GM12874 (cell line): ENCODE results near the gene ADAM15.

ENCODE experiments used
- TF ChIP-seq, protein P1 (sequence below): IDR thresholded peaks from 2 replicates; pipeline ENCODE4 v1.5.1; 2011; ENCODE audit warnings: low read depth, mild to moderate bottlenecking, control low read depth, low read length, moderate library complexity; ENCODE audit not compliant: insufficient read depth

ADAM15 gene

DNA sequence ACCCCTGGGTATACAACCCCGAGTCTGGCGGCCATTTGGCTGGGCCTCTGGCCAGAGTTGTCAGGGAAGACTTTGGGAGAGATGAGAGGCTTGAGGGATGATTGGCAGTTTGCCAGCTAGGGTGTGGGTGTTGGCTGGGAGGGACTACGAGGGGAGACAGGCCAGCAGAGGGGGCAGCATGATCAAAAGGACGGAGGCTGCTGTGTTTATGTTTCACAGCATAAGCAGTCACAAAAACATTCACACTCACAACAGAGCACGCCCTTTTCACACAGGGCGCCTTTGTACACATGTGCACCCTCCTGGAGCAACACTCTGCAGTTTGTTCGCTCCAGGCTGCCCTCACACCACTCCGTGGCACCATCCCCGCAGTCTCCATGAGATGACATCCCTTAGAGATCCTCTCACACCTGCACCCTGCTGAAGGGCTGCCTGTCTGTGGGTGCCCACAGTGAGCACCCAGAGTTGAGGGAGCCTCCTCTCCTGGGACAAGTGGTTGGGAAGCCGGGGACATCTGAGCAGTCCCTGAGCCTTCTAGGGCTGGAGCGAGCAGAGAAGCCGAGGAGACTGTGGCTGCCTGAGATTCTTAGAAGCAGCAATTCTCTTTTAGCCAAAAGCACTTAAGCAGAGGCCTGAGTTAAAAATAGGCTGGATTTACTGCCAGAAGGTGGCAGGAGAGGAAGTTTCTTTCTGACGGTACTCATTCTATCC lies 43.0 kb downstream of the ADAM15 start:
- TF ChIP-seq, protein P1, sequence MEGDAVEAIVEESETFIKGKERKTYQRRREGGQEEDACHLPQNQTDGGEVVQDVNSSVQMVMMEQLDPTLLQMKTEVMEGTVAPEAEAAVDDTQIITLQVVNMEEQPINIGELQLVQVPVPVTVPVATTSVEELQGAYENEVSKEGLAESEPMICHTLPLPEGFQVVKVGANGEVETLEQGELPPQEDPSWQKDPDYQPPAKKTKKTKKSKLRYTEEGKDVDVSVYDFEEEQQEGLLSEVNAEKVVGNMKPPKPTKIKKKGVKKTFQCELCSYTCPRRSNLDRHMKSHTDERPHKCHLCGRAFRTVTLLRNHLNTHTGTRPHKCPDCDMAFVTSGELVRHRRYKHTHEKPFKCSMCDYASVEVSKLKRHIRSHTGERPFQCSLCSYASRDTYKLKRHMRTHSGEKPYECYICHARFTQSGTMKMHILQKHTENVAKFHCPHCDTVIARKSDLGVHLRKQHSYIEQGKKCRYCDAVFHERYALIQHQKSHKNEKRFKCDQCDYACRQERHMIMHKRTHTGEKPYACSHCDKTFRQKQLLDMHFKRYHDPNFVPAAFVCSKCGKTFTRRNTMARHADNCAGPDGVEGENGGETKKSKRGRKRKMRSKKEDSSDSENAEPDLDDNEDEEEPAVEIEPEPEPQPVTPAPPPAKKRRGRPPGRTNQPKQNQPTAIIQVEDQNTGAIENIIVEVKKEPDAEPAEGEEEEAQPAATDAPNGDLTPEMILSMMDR, result peak; percentile 35

DNA sequence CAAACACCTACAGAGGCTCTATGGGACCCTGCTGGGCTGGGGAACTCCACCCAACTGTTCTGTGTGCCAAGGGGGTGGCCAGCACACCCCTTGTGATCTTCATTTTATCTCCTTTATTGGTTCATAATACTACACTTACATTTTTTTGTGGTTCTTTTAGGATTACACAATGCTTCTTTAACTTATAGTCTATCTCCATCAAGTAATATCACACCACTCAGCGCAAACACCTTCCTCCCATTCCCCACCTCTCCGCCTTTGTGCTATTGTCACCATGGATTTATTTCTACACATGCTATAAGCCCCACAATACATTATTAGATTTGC lies 43.5 kb downstream of the ADAM15 start:
- TF ChIP-seq, protein P1, result no peak

DNA sequence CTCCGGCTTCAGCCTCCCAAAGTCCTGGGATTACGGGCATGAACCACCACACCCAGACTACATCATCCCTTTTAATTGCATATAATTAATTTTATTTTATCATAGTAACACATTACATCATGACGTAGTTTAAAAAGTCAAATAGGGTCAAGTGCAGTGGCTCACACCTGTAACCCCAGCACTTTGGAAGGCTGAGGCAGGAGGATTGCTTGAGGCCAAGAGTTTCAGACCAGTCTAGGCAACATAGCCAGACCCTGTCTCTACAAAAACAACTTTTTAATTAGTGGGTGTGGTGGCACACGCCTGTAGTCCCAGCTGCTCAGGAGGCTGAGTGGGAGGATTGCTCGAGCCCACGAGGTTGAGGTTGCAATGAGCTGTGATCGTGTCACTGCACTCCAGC lies 48.2 kb downstream of the ADAM15 start:
- TF ChIP-seq, protein P1, result no peak

DNA sequence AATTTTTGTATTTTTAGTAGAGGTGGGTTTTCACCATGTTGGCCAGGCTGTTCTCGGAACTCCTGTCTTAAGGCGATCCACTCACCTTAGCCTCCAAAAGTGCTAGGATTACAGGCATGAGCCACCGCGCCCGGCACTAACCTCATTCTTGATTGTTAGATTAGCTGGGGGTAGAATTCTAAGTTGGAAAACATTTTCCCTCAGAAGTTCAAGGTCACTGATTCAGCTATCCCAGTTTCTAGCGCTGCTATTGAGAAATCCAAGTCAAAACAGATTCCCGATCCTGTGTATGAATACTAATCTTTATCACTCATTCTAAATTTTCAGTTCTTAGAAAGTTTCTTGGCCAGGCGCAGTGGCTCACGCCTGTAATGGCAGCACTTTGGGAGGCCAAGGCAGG lies 52.2 kb downstream of the ADAM15 start:
- TF ChIP-seq, protein P1, result no peak

DNA sequence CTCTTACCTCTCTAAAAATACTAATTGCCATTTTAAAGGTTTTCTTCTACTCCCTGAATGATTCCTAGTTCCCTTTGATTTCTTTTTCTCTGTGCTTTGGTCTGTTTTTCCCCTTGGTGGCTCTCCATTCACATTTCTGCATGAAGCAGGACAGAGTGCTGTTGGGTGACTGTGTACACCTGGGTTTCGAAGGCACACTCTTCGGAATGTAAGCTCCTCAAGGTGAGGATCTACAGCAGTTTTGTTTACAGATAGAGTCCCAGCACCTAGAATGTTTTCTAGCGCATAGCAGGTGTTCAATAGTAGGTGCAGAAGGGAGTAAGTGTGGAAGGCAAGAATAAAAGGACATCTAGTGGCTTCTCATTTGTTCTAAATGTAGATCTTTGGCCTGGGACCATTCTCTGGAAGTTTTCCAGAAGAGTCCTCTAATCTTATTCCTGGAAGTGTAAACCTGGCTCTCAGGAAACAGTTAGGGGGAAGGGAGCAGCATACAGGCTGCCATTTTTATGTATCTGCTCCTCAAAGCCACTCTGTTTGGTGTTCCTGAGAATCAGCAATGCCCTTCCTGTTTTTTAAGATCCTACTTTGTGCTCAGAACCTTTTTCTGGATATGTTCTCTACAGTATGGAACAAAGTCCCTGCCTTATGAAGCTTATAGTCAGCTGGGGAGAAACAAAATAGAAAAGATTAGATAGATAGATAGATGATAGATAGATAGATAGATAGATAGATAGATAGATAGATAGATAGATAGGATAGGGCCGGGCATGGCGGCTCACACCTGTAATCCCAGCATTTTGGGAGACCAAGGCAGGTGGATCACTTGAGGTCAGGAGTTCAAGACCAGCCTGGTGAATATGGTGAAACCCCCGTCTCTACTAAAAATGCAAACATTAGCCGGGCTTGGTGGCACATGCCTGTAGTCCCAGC lies 53.8 kb downstream of the ADAM15 start:
- TF ChIP-seq, protein P1, result no peak

DNA sequence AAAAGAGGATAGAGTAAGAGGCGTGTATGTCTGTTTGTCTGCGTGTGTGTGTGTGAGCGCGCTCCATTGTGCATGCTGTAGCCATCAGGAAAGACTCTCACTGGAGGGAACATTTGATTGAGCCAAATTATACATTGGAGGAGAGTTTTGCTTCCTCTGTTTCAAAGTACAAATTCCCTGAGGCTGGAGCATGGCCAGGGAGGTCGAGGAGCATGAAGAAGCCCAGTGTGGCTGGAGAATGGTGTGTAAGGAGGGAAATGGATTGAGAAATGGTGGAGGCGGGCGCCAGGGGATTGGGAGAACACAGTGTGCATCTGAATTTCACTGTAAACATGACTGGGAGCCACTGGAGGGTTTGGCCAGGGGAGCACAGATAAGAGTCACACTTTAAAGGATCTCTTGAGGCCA lies 54.5 kb downstream of the ADAM15 start:
- TF ChIP-seq, protein P1, result no peak

DNA sequence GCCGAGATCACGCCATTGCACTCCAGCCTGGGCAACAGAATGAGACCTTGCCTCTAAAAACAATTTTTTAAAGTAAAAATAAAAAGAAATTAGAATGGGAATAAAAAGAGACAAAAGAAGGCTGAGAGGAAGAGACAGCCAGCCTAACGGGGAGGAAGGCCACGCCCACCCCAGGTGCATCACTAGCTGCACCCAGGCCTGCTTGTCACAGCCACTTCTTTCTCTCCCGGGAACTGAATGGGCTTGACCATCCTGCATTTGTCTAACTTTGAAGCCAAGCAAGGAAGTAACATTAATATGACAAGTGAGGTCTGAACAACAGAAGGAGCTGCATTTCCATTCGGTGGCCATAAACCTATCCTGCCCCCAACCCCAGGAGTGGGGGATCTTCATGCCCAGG lies 55.7 kb downstream of the ADAM15 start:
- TF ChIP-seq, protein P1, result no peak
